Liver (tissue), 1 donor: Measurements from ENCODE around the gene SOX6.

Experiments
- YY1 ChIP-seq: IDR thresholded peaks from 2 replicates; pipeline ENCODE4 v1.6.1; 2016; ENCODE audit warnings: antibody characterized with exemption, mild to moderate bottlenecking
- TF ChIP-seq, protein P1 (sequence below): IDR thresholded peaks from 2 replicates; pipeline ENCODE4 v1.6.1; 2016; ENCODE audit warnings: antibody characterized with exemption

DNA sequence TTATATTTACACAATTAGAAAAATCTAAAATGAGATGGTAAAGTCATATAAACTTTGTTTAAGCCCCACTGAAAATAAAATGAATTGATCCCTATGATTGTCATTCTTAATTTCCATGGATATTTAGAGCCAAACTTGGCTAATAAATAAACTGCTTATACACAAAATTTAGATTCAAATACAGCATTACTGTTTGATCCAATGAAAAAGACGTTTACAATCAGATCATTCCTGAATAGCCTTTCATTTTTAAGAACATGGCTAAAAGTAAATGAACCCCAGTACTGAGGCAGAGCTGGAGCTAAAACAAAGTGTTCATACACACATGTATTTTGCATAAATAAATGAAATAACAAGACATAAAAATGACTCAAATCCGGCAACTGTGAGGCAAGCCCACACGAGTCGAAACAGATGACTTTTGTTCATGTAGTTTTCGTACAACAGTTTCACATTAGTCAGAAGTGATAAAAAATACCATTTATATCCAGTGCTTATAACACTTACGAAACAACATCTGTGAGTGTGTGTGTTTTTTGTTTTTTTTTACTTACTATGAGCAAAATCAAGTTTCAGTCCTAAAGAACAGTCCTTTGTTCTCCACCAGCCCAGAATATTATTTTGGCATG, 386.5 kb downstream of the SOX6 start:
- no peak for TF ChIP-seq YY1
- TF ChIP-seq, protein P1, sequence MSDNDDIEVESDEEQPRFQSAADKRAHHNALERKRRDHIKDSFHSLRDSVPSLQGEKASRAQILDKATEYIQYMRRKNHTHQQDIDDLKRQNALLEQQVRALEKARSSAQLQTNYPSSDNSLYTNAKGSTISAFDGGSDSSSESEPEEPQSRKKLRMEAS, result no peak
